ENCODE results near the gene SRSF4. TPM values are rescaled to one million over a fixed set of nuclear protein-coding genes. Genes with fewer than 3 reads are reported as not detected.
A peak's percentile ranks its signal among the peaks of the same experiment; 100 is the strongest.

SRSF4 gene
- total and polyA plus RNA-seq, 3 donors from 2014 or later = 63.2 to 81.7 (median 77.1) TPM

GRCh38 chr1:29124366-29125236 lies 57.1 kb downstream of the SRSF4 start:
- H3K27me3 ChIP-seq = no peaks in the 10 kb centered on the region
- peak overlapping the region; percentile 96 to 98 for H3K27ac ChIP-seq
- H3K4me3 ChIP-seq = peak overlapping the region; percentile 56 to 80
- no peaks in the 10 kb centered on the region for H3K9me3 ChIP-seq
- intact Hi-C loops (cut with DNase I; ENCODE audit: low total_unique reads) = loop anchor here (5.0 kb wide), 1 partner anchor 58 kb away; the partner anchor contains the start of gene SRSF4
- no peaks in the 10 kb centered on the region for H3K36me3 ChIP-seq (ENCODE audit: low read depth, missing control alignments)
- peak; percentile 88 for DNase-seq
- H3K4me1 ChIP-seq = peaks cover 15% of the 10 kb centered on the region
- 1% methylated on average over 26 to 60 of the region's 85 CpGs for WGBS, 2 donors
- peak; percentile 65 for TF ChIP-seq POLR2A (IDR thresholded peaks at IDR 0.05)
- TF ChIP-seq CTCF (IDR thresholded peaks at IDR 0.05) = peak; percentile 79 to 97 (median 96)

GRCh38 chr1:29123887-29124365 lies 57.8 kb downstream of the SRSF4 start, which contains the start of gene TMEM200B:
TSS of gene TMEM200B (minus strand) at chr1:29123903. CDS start at chr1:29121828, 2,075 bp downstream.
- Histone ChIP-seq H3K4me3 (peak within 1 kb of the TSS; percentile 56 to 80), H3K9me3 (no peaks in the 10 kb centered on the region), H3K27ac (peak within 1 kb of the TSS; percentile 96 to 98), H3K36me3 (ENCODE audit: low read depth, missing control alignments) (no peaks in the 10 kb centered on the region), H3K27me3 (no peaks in the 10 kb centered on the region), H3K4me1 (peaks cover 15% of the 10 kb centered on the region)
- DNase-seq = peak; percentile 54
- TF ChIP-seq POLR2A (IDR thresholded peaks at IDR 0.05) = no peak
- no peak for TF ChIP-seq CTCF (IDR thresholded peaks at IDR 0.05)
- WGBS, 2 donors = 0 to 1% methylated on average over 4 to 39 of the region's 46 CpGs
- intact Hi-C loops (cut with DNase I; ENCODE audit: low total_unique reads) = loop anchor here (5.0 kb wide), 1 partner anchor 58 kb away; the partner anchor contains the start of gene SRSF4

DNA sequence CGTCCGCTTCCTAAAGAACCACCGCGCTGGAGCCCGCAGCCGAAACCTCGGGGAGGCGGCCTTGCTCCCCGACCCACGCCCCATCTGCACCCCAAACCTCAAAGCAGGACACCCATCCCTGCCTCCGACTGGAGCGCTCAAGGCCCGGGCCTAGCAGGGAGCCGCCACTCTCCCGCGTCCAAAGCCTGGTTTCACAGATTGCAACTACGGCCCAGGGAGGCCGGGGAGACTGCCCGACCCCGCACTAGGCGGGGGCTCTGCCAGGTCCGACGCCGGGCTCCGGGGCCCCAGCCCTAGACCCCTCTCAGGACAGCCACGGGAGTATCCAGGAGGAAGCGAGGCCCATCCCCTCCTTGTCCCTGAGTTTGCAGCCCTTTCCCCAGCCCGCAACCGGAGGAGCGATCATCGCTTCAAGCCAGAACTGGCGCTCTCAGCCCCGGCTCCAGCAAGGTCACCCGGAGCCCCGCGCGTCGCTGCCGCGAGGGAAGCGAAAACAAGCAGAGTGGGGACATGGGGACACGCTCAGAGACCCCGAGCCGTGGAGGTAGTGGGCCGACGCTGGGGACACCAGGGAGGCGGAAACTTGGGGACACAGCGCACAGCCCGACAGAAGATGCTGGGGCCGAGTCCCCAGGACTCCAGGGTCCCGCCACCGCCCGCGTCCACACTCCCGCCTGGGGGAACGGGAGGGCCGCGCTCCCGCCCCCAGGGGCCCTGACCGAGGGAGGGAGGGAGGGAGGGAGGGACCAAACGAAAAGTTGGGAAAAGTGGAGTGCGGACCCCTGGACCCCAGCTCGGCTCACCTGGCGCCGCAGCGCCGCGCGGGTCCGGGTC lies 58.4 kb downstream of the SRSF4 start:
- H3K4me3 ChIP-seq = peak overlapping the region; percentile 56 to 80
- intact Hi-C loops (cut with DNase I; ENCODE audit: low total_unique reads) = loop anchor here (5.0 kb wide), 1 partner anchor 59 kb away; the partner anchor contains the start of gene SRSF4
- no peak for TF ChIP-seq POLR2A (IDR thresholded peaks at IDR 0.05)
- no peak for TF ChIP-seq CTCF (IDR thresholded peaks at IDR 0.05)
- peak; percentile 37 for DNase-seq
- peak overlapping the region; percentile 96 to 98 for H3K27ac ChIP-seq
- H3K36me3 ChIP-seq (ENCODE audit: low read depth, missing control alignments) = no peaks in the 10 kb centered on the region
- 0 to 2% methylated on average over 2 to 70 of the region's 70 CpGs for WGBS, 2 donors
- no peaks in the 10 kb centered on the region for H3K27me3 ChIP-seq
- H3K4me1 ChIP-seq = peaks cover 15% of the 10 kb centered on the region
- no peaks in the 10 kb centered on the region for H3K9me3 ChIP-seq

DNA sequence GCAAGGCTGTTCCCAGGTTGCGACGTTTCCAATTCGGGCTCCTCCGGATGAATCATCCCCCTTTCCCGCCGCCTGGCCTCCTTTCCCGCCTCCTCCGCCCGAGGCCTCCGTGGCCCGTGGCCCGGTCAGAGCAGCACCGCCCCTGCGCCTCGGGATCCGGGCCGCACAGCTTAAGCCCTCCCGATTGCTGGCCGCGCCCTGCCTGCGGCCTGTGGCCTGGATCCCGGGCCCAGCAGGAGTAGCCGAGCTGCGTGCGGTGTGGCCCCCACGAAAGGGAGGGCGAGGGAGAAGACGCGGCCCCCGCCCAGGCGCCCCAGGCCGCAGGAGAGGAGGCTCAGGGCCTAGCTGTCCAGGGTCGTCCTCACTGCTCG lies 59.0 kb downstream of the SRSF4 start:
- Histone ChIP-seq H3K4me1 (peaks cover 17% of the 10 kb centered on the region), H3K27me3 (no peaks in the 10 kb centered on the region), H3K4me3 (peak overlapping the region; percentile 56 to 80), H3K36me3 (ENCODE audit: low read depth, missing control alignments) (no peaks in the 10 kb centered on the region), H3K9me3 (no peaks in the 10 kb centered on the region), H3K27ac (peak overlapping the region; percentile 96 to 98)
- TF ChIP-seq POLR2A (IDR thresholded peaks at IDR 0.05) (no peak), CTCF (IDR thresholded peaks at IDR 0.05) (no peak)
- peak; percentile 39 for DNase-seq
- intact Hi-C loops (cut with DNase I; ENCODE audit: low total_unique reads) = loop anchor here (5.0 kb wide), 1 partner anchor 60 kb away; the partner anchor contains the start of gene SRSF4
- whole genome bisulfite sequencing, 2 donors = 0 to 1% methylated on average over 3 to 30 of the region's 34 CpGs

Measured in testis (tissue), 3 donors.